ENCODE results near the gene LMNB1.

DNA sequence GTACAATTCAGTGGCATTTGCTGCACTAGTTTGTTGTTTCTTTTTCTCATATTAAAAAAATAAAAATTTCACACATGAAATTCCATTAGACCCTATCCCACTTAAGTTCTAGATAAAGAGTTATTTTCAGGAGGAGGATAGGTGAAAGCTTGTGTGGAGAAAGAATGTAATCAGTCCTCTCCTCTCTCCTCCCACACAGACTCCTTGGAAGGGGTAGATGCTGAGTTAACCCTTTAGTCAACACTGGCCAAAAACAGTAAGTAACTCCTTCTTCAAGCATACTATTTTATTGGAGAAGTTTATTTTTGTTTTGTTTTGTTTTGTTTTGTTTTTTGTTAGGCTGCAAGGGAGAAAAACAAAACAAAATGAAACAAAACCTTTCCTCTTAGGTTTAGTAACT is 30.6 kb upstream of the LMNB1 start:
- TF ChIP-seq, protein P1, sequence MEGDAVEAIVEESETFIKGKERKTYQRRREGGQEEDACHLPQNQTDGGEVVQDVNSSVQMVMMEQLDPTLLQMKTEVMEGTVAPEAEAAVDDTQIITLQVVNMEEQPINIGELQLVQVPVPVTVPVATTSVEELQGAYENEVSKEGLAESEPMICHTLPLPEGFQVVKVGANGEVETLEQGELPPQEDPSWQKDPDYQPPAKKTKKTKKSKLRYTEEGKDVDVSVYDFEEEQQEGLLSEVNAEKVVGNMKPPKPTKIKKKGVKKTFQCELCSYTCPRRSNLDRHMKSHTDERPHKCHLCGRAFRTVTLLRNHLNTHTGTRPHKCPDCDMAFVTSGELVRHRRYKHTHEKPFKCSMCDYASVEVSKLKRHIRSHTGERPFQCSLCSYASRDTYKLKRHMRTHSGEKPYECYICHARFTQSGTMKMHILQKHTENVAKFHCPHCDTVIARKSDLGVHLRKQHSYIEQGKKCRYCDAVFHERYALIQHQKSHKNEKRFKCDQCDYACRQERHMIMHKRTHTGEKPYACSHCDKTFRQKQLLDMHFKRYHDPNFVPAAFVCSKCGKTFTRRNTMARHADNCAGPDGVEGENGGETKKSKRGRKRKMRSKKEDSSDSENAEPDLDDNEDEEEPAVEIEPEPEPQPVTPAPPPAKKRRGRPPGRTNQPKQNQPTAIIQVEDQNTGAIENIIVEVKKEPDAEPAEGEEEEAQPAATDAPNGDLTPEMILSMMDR (IDR thresholded peaks at IDR 0.05) = no peak
- TF ChIP-seq POLR2AphosphoS5 (IDR thresholded peaks at IDR 0.05) = no peak
